ENCODE data around the gene PSMA4.

Gene PSMA4

GRCh38 chr15:78567531-78567930 is 27.3 kb downstream of the PSMA4 start:
- H3K36me3 Mint-ChIP-seq = no peaks in the 10 kb centered on the region
- H3K4me3 Mint-ChIP-seq = no peak overlapping the region
- H3K9me3 Mint-ChIP-seq = no peaks in the 10 kb centered on the region
- no peak for ATAC-seq
- H3K4me1 Mint-ChIP-seq = peaks cover 20% of the 10 kb centered on the region
- H3K27me3 Mint-ChIP-seq = peaks cover 34% of the 10 kb centered on the region
- no peak overlapping the region for H3K27ac Mint-ChIP-seq

DNA sequence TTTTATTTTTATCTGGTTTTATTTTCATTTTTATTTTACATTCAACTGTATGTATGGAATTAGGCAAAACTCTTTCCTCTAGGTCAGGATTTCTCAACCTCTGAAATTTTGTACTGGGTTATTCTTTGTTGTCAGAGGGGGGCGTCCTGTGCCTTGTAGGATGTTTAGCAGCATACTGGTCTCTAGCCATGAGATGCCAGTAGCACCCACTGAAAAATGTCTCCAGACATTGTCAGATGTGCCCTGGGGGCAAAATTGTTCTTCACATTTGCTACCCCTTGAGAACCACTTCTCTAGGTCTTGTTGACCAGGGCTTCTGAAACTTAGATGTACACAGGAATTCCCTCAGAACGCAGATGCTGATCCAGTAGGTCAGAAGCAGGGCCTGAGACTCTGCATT is 30.5 kb downstream of the PSMA4 start:
- H3K9me3 Mint-ChIP-seq = no peaks in the 10 kb centered on the region
- H3K4me1 Mint-ChIP-seq = peaks cover 10% of the 10 kb centered on the region
- ATAC-seq = no peak
- peaks cover 20% of the 10 kb centered on the region for H3K27me3 Mint-ChIP-seq
- H3K27ac Mint-ChIP-seq = no peak overlapping the region
- H3K36me3 Mint-ChIP-seq = no peaks in the 10 kb centered on the region
- H3K4me3 Mint-ChIP-seq = no peak overlapping the region

DNA sequence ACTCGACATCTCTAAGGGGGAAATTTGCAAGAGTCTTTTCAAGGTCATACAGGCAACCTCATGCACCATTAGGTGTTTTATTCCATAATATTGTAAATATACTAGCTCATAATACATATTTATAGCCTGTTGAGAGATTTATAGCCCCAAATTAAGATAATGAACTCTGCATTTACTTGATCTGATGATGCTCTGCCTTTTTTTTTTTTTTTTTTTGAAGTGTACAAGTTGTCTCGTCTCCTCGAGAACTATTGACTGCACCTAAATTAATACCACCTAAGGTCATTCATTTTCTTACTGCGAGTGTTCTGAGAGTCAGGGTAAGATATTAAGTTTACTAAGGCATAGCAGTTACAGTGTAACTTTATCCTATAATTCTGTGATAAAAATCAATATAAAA is 31.1 kb downstream of the PSMA4 start:
- ATAC-seq = no peak

DNA sequence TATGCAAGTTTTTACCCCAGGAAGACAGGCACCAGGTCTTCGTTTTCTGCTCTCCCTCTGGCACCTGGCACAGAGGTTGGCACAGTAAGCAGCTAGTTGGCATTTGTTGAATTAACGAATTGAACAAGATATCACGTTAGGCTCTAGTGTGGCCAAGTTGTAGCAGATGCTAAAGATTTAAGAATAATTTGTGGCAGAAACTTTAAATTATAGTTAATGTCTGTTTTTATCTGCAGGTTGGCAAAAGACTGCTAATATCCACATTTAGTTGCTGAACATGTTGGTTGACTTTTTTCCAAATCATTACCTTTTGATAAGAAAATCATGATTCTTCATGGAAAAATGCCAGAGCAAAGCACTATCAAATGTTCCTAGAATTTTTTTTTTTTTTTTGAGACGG is 33.2 kb downstream of the PSMA4 start:
- no peak for ATAC-seq
- Mint-ChIP-seq H3K4me1 (no peaks in the 10 kb centered on the region), H3K4me3 (no peak overlapping the region), H3K27me3 (peaks cover 9% of the 10 kb centered on the region), H3K36me3 (no peaks in the 10 kb centered on the region), H3K9me3 (no peaks in the 10 kb centered on the region), H3K27ac (no peak overlapping the region)

More for the DNA sequence above, 31.1 kb downstream of the PSMA4 start:
- Mint-ChIP-seq H3K27me3 (peaks cover 21% of the 10 kb centered on the region), H3K27ac (no peak overlapping the region), H3K4me1 (peaks cover 4% of the 10 kb centered on the region), H3K4me3 (no peak overlapping the region), H3K36me3 (no peaks in the 10 kb centered on the region), H3K9me3 (no peaks in the 10 kb centered on the region)

DNA sequence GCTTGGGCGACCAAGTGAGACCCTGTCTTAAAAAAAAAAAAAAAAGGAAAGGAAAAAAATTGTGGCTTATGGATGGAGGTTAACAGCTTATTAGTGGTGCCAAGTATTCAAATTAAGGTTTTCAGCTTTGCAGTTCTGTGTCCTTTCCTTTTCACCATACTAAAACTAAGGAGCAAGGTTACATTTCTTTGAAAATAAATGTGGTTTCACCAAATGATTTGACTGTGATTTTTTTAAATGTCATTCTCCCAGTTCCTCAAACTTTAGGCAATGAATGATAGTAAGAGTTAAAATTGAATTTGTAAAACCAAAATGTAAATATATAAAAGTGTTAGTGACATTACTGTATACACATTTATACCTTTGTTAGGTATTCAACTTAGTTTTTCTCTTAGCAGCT is 34.7 kb downstream of the PSMA4 start:
- H3K36me3 Mint-ChIP-seq = no peaks in the 10 kb centered on the region
- no peak overlapping the region for H3K27ac Mint-ChIP-seq
- no peaks in the 10 kb centered on the region for H3K4me1 Mint-ChIP-seq
- H3K27me3 Mint-ChIP-seq = peaks cover 9% of the 10 kb centered on the region
- H3K4me3 Mint-ChIP-seq = no peak overlapping the region
- no peak for ATAC-seq
- no peaks in the 10 kb centered on the region for H3K9me3 Mint-ChIP-seq

- no peak for ATAC-seq
- no peak overlapping the region for H3K4me3 Mint-ChIP-seq
- H3K27me3 Mint-ChIP-seq = peaks cover 9% of the 10 kb centered on the region
- H3K36me3 Mint-ChIP-seq = no peaks in the 10 kb centered on the region
- H3K27ac Mint-ChIP-seq = no peak overlapping the region
- no peaks in the 10 kb centered on the region for H3K9me3 Mint-ChIP-seq
- H3K4me1 Mint-ChIP-seq = no peaks in the 10 kb centered on the region
Observed at GRCh38 chr15:78597583-78597982, 57.3 kb downstream of the PSMA4 start.

DNA sequence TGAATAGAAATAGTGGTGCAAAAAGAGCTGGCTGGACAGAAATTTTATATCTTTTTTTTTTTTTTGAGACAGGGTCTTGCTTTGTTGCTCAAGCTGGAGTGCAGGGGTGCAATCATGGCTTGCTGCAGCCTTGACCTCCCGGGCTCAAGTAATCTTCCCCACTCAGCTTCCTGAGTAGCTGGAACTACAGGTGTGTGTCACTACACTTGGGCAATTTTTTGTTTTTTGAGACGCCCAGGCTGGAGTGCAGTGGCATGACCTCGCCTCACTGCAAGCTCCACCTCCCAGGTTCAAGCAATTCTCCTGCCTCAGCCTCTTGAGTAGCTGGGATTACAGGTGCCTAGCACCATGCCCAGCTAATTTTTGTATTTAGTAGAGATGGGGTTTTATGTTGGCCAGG is 58.1 kb downstream of the PSMA4 start:
- Mint-ChIP-seq H3K4me3 (no peak overlapping the region), H3K36me3 (no peaks in the 10 kb centered on the region), H3K27ac (no peak overlapping the region), H3K27me3 (peaks cover 17% of the 10 kb centered on the region), H3K9me3 (no peaks in the 10 kb centered on the region), H3K4me1 (no peaks in the 10 kb centered on the region)
- ATAC-seq = no peak

- Mint-ChIP-seq H3K4me3 (no peak overlapping the region), H3K27ac (no peak overlapping the region), H3K36me3 (no peaks in the 10 kb centered on the region), H3K4me1 (no peaks in the 10 kb centered on the region), H3K27me3 (peaks cover 25% of the 10 kb centered on the region), H3K9me3 (no peaks in the 10 kb centered on the region)
- no peak for ATAC-seq
Observed at GRCh38 chr15:78599189-78599588, 58.9 kb downstream of the PSMA4 start.

Data from stimulated activated memory B cell treated with anti-CD40 and anti-IgM and Interleukin-4, amounts not matched to agents 10 μg/mL and 1 μg/mL and 100 μg/mL, for 72 hours (primary cell).